ENCODE data around the gene ACP3. TPM values are rescaled to one million over a fixed set of nuclear protein-coding genes. Genes with fewer than 3 reads are reported as not detected.

ACP3 gene
- total RNA-seq, 1 experiment from 2014 or later: 0.71 TPM

- no peaks in the 10 kb centered on the region for H3K9me2 ChIP-seq (replicated peaks; ENCODE audit: insufficient read depth, low read length)
- H3K27me3 ChIP-seq (ENCODE audit: low read length): no peaks in the 10 kb centered on the region
- H3K4me3 ChIP-seq (ENCODE audit: low read length): peak overlapping the region; percentile 33; the same call in 1 of the 2 replicates
- DNase-seq: peak; percentile 77
- H3K4me2 ChIP-seq (ENCODE audit: low read depth, low read length, poor library complexity, severe bottlenecking): peak overlapping the region; percentile 63
- H3K79me2 ChIP-seq (ENCODE audit: low read length): no peaks in the 10 kb centered on the region
- peaks cover 31% of the 10 kb centered on the region for H3K4me1 ChIP-seq (ENCODE audit: low read length)
- H3K9ac ChIP-seq (ENCODE audit: low read length): no peak overlapping the region
- no peaks in the 10 kb centered on the region for H4K20me1 ChIP-seq (ENCODE audit: insufficient read depth, low read depth, low read length)
- H3K36me3 ChIP-seq (ENCODE audit: insufficient read depth, low read length): no peaks in the 10 kb centered on the region
- H2AFZ ChIP-seq (ENCODE audit: low read length): no peak overlapping the region
- peak overlapping the region; percentile 52; the same call in 1 of the 2 replicates for H3K27ac ChIP-seq (ENCODE audit: low read length)
- no peaks in the 10 kb centered on the region for H3K9me3 ChIP-seq (ENCODE audit: low read length)
Measured at GRCh38 chr3:132406587-132406986, 89.4 kb downstream of the ACP3 start.

GRCh38 chr3:132407025-132407424, 89.8 kb downstream of the ACP3 start:
- peak; percentile 74 for DNase-seq
- Histone ChIP-seq H3K36me3 (ENCODE audit: insufficient read depth, low read length) (no peaks in the 10 kb centered on the region), H3K9me2 (replicated peaks; ENCODE audit: insufficient read depth, low read length) (no peaks in the 10 kb centered on the region), H3K27me3 (ENCODE audit: low read length) (no peaks in the 10 kb centered on the region), H3K9ac (ENCODE audit: low read length) (no peak overlapping the region), H3K9me3 (ENCODE audit: low read length) (no peaks in the 10 kb centered on the region), H4K20me1 (ENCODE audit: insufficient read depth, low read depth, low read length) (no peaks in the 10 kb centered on the region), H3K4me3 (ENCODE audit: low read length) (no peak overlapping the region), H3K4me2 (ENCODE audit: low read depth, low read length, poor library complexity, severe bottlenecking) (peak overlapping the region; percentile 63), H3K4me1 (ENCODE audit: low read length) (peaks cover 31% of the 10 kb centered on the region), H2AFZ (ENCODE audit: low read length) (no peak overlapping the region), H3K27ac (ENCODE audit: low read length) (peak overlapping the region; percentile 52; the same call in 1 of the 2 replicates), H3K79me2 (ENCODE audit: low read length) (no peaks in the 10 kb centered on the region)

Other genes starting within 250 kb of the ACP3 start
- 33.2 and 38.9 TPM in 2 replicates for gene DNAJC13, start 100.1 kb downstream of the ACP3 start, total RNA-seq (2014; rRNA removed; shearing (Covaris generic); ENCODE audit: low replicate concordance)

Data from Karpas-422 (cell line).